Right lobe of liver (tissue), 6 donors: Measurements from ENCODE around the gene TRHDE. TPM values are rescaled to one million over a fixed set of nuclear protein-coding genes. Genes with fewer than 3 reads are reported as not detected.

Experiments used
- ATAC-seq, 4 donors: fragments of 200-7000 bp; cut with Tn5 transposase; one replicate each; pipeline ENCODE4 v1.9.1; 2020; ENCODE audit warnings: mild to moderate bottlenecking in 4 of 4, moderate library complexity in 4 of 4
- DNase-seq, 3 donors: peaks; one replicate each; pipeline ENCODE4 v3.0.0-alpha.2; 2020
- H3K27ac ChIP-seq, 3 donors: fragments of 200-600 bp; one replicate each; pipeline ENCODE4 v1.8.0; 2022
- H3K27me3 ChIP-seq, 2 donors: fragments of 200-600 bp; one replicate each; pipeline ENCODE4 v1.8.0; 2022
- H3K36me3 ChIP-seq, 4 donors: fragments of 200-600 bp; sonication (generic) in 1 of 4; one replicate each; pipeline versions ENCODE4 v1.5.1 to v1.8.0; 2017 to 2022; ENCODE audit warnings: control low read depth in 1 of 4
- H3K4me1 ChIP-seq, 4 donors: fragments of 200-600 bp; sonication (generic) in 1 of 4; one replicate each; pipeline versions ENCODE4 v1.5.1 to v1.8.0; 2017 to 2022; ENCODE audit warnings: control low read depth in 1 of 4
- H3K4me3 ChIP-seq, 3 donors: fragments of 200-600 bp; one replicate each; pipeline ENCODE4 v1.8.0; 2022
- H3K9me3 ChIP-seq, 4 donors: fragments of 200-600 bp; sonication (generic) in 1 of 4; one replicate each; pipeline versions ENCODE4 v1.5.1 to v1.8.0; 2017 to 2022; ENCODE audit warnings: control low read depth in 1 of 4
- POLR2A ChIP-seq: fragments of 450-650 bp; IDR thresholded peaks from one replicate; pipeline ENCODE4 v1.6.1; 2017; ENCODE audit warnings: antibody characterized with exemption, mild to moderate bottlenecking
- WGBS: methylation state at CpG from one replicate; pipeline ENCODE4 v1.1.6; 2018; ENCODE audit warnings: low coverage, low lambda C conversion rate; ENCODE audit not compliant: insufficient coverage; ENCODE audit errors: missing lambda C conversion rate; 5-methylcytosine and 5-hydroxymethylcytosine counted together
- intact Hi-C, 2 donors: fragments of 100-400 bp; cut with DNase I; formaldehyde crosslinking; loops; one replicate each; pipeline versions ENCODE4 v1.11.2 to v1.14.1; 2022
- total RNA-seq, 6 experiments: library from RNA; depleted of rRNA in 2 of 6; stranded (reverse); fragments of >200 nt in 2 of 6; fragmentation: NEBNext Ultra II Directional in 3 of 6; extraction: Animal tissue kit (Norgen Biotek cat#: 25700) in 3 of 6; gene quantifications; one replicate each; pipeline versions ENCODE4 v1.1.0 to v1.2.4, GENCODE V29; 2016 to 2023
- TF ChIP-seq, protein P1 (sequence below), 4 donors: fragments of 200-600 bp in 3 of 4; fragments of 450-650 bp in 1 of 4; IDR thresholded peaks; one replicate each; pipeline versions ENCODE4 v1.5.1 to v1.8.0; 2016 to 2022; ENCODE audit warnings: antibody characterized with exemption in 4 of 4, mild to moderate bottlenecking in 2 of 4
- donor health status: DM: no; HTN: yes; CAD: no.
- donor health status: DM: no; HTN: no; CAD: no.
- donor health status: DM: no; HTN: no; CAD: no.
- donor health status: DM: no; HTN: yes; CAD: no.
- donor health status: DM: no; HTN: yes; CAD: no.

TRHDE gene
- total RNA-seq, 6 experiments from 2014 or later, result 0.10 to 4.3 (median 0.90) TPM

DNA sequence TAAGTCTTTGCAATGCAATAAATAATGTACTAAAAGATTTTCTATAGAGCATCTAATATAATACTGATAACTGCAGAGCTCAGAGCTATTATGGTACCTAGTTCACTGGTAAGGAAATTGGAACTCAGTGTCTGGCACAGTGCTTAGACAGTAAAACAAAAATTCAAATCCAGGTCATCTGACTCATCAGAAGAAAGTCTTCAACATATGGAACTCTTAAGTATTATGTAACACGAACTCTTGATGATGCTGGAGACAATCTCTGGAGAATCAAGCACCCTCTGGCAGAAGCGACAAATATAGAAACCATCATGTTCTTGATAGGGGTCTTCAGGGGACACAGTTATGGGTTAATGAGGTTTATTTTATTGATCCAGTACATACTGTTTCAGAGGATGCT lies 37.3 kb upstream of the TRHDE start:
- Histone ChIP-seq H3K36me3 (no peaks in the 10 kb centered on the region), H3K4me1 (no peaks in the 10 kb centered on the region), H3K4me3 (no peak overlapping the region), H3K9me3 (peaks cover 0 to 4% (median 0%) of the 10 kb centered on the region in 4 donors), H3K27ac (no peak overlapping the region), H3K27me3 (no peaks in the 10 kb centered on the region)
- TF ChIP-seq, protein P1, sequence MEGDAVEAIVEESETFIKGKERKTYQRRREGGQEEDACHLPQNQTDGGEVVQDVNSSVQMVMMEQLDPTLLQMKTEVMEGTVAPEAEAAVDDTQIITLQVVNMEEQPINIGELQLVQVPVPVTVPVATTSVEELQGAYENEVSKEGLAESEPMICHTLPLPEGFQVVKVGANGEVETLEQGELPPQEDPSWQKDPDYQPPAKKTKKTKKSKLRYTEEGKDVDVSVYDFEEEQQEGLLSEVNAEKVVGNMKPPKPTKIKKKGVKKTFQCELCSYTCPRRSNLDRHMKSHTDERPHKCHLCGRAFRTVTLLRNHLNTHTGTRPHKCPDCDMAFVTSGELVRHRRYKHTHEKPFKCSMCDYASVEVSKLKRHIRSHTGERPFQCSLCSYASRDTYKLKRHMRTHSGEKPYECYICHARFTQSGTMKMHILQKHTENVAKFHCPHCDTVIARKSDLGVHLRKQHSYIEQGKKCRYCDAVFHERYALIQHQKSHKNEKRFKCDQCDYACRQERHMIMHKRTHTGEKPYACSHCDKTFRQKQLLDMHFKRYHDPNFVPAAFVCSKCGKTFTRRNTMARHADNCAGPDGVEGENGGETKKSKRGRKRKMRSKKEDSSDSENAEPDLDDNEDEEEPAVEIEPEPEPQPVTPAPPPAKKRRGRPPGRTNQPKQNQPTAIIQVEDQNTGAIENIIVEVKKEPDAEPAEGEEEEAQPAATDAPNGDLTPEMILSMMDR (IDR thresholded peaks at IDR 0.05), result no peak
- no peak for TF ChIP-seq POLR2A
- intact Hi-C loops, result no loop called here
- ATAC-seq, result no peak
- DNase-seq, result no peak
- 48% methylated on average over 2 of the region's 2 CpGs for WGBS

DNA sequence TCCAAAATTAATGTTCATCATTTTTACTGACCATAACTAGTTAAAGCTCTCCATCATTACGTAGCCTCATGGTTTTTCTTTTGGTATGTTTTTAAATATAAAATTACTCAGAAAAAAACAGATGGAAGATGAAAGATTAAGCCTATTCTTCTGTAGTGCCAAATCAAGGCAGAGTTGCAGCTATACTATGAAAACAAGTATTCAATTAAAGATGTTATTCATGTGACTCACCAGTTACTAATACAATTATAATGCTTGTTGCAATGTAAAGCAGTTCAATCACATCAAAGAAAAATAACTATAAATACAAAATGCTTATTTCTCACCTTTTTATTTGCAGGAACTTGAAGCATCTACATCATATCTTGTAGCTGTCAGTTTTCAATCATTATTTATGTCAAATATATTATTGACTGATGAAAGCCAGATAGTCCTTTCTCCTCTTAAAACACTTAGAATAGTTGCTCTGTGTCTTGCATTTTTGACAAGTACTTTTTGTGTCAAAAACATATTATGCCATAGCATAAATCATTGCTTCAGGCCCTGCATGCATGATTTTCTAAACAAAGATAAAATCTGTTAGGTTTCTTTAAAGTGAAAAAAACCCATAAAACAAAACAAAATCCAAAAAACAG lies 36.0 kb upstream of the TRHDE start:
- H3K36me3 ChIP-seq, result no peaks in the 10 kb centered on the region
- 47% methylated on average over 1 of the region's 1 CpG for WGBS
- no peaks in the 10 kb centered on the region for H3K27me3 ChIP-seq
- TF ChIP-seq, protein P1 (IDR thresholded peaks at IDR 0.05), result no peak
- no peak for TF ChIP-seq POLR2A
- intact Hi-C loops, result no loop called here
- no peaks in the 10 kb centered on the region for H3K4me1 ChIP-seq
- ATAC-seq (no peak), DNase-seq (no peak)
- H3K27ac ChIP-seq, result no peak overlapping the region
- no peak overlapping the region for H3K4me3 ChIP-seq
- peaks cover 0 to 4% (median 0%) of the 10 kb centered on the region in 4 donors for H3K9me3 ChIP-seq

DNA sequence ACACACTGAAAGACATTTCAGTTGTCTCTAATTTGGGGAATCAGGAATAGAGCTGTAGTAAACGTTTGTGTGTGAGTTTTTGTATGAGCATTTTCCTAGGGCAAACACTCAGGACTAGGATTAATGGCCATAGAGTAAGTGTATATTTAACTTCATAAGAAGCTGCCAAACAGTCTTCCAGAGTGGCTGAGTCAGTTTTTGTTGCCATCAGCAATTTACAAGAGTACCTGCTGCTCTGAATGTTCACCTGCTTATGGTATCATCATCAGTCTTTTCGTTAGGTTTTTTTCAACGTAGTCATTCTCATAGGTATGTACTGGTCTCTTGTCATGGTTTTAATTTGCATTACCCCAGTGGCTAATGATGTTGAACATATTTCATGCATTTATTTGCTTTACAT lies 30.6 kb upstream of the TRHDE start:
- H3K27ac ChIP-seq, result no peak overlapping the region
- no peak for DNase-seq
- TF ChIP-seq, protein P1 (IDR thresholded peaks at IDR 0.05), result no peak
- no peak for TF ChIP-seq POLR2A
- ATAC-seq, result no peak
- H3K4me1 ChIP-seq, result no peaks in the 10 kb centered on the region
- WGBS, result 53% methylated on average over 3 of the region's 3 CpGs
- H3K27me3 ChIP-seq, result no peaks in the 10 kb centered on the region
- no peak overlapping the region for H3K4me3 ChIP-seq
- no peaks in the 10 kb centered on the region for H3K36me3 ChIP-seq
- peaks cover 0 to 4% (median 0%) of the 10 kb centered on the region in 4 donors for H3K9me3 ChIP-seq
- intact Hi-C loops, result no loop called here

DNA sequence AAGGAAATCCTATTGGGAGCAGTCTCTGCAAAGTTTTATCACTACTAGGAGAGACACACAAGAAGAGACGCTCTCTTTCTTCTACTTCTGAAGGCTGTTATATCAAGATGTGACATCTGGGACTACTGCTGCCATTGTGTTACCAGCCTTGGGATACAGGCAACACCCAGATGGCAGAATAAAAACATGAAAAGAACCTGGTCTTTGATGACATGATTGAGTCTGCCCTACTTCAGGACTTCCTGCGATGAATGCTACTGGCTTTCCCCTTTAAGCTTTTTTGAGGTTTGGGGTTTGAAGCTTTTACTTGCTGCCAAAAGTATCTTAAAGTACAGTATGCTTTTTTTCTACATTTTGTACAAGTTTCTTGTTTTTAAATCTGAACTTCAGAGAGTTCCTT lies 29.2 kb upstream of the TRHDE start:
- no peaks in the 10 kb centered on the region for H3K27me3 ChIP-seq
- intact Hi-C loops, result no loop called here
- H3K27ac ChIP-seq, result no peak overlapping the region
- ATAC-seq, result no peak
- H3K36me3 ChIP-seq, result no peaks in the 10 kb centered on the region
- TF ChIP-seq, protein P1 (IDR thresholded peaks at IDR 0.05), result no peak
- TF ChIP-seq POLR2A, result no peak
- no peak overlapping the region for H3K4me3 ChIP-seq
- H3K4me1 ChIP-seq, result no peaks in the 10 kb centered on the region
- DNase-seq, result no peak
- WGBS, result 82% methylated on average over 2 of the region's 2 CpGs
- no peaks in the 10 kb centered on the region for H3K9me3 ChIP-seq
